ENCODE results near the gene CTCFL.
"Not testable (repeated sequence)": the region's sequence is repeated elsewhere in the genome, so short reads cannot be mapped to it uniquely, and the experiment has no call there.

Gene CTCFL

GRCh38 chr20:57495978-57496377, 29.0 kb downstream of the CTCFL start:
- Histone ChIP-seq H3K36me3 (ENCODE audit: control insufficient read depth, insufficient read depth, low read length) (no peaks in the 10 kb centered on the region), H3K4me3 (ENCODE audit: low read length) (no peak overlapping the region), H3K27ac (ENCODE audit: low read length) (no peak overlapping the region), H3K4me1 (ENCODE audit: control insufficient read depth, insufficient read depth, low read length) (0 out of 2 replicates have a peak, but pooled peaks cover 2% of the 10 kb centered on the region), H3K9me3 (ENCODE audit: control insufficient read depth, insufficient read depth, low read length) (no peaks in the 10 kb centered on the region), H3K27me3 (ENCODE audit: control insufficient read depth, insufficient read depth, low read length) (no peaks in the 10 kb centered on the region)
- no peak for DNase-seq (ENCODE audit: low read depth, low spot score)
- no CpG with 5 or more reads among the region's 11 CpGs for WGBS (ENCODE audit: insufficient coverage, insufficient read length)

GRCh38 chr20:57493091-57493615, 31.8 kb downstream of the CTCFL start:
- H3K27ac ChIP-seq (ENCODE audit: low read length) = no peak overlapping the region
- H3K27me3 ChIP-seq (ENCODE audit: control insufficient read depth, insufficient read depth, low read length) = no peaks in the 10 kb centered on the region
- no peak for DNase-seq (ENCODE audit: low read depth, low spot score)
- H3K4me1 ChIP-seq (ENCODE audit: control insufficient read depth, insufficient read depth, low read length) = no peaks in the 10 kb centered on the region
- WGBS (ENCODE audit: insufficient coverage, insufficient read length) = no CpG with 5 or more reads among the region's 10 CpGs
- no peak overlapping the region for H3K4me3 ChIP-seq (ENCODE audit: low read length)
- no peaks in the 10 kb centered on the region for H3K36me3 ChIP-seq (ENCODE audit: control insufficient read depth, insufficient read depth, low read length)
- H3K9me3 ChIP-seq (ENCODE audit: control insufficient read depth, insufficient read depth, low read length) = no peaks in the 10 kb centered on the region

DNA sequence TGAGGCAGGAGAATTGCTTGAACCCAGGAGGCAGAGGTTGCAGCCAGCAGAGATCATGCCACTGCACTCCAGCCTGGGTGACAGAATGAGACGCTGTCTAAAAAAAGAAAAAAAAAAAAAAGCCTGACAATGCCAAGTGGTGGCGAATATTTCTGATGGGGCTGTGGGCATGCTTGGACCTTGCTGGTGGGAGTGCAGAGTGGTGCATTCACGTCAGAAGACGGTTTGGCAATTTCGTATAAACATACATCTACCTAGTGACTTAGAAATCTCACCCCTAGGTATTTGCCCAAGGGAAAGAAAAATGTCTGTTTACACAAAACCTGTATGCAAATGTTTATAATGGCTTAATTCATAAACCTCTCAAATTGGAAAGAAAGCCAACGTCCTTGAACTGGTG, 33.6 kb downstream of the CTCFL start:
- no peaks in the 10 kb centered on the region for H3K9me3 ChIP-seq (ENCODE audit: control insufficient read depth, insufficient read depth, low read length)
- no peak overlapping the region for H3K4me3 ChIP-seq (ENCODE audit: low read length)
- H3K36me3 ChIP-seq (ENCODE audit: control insufficient read depth, insufficient read depth, low read length) = no peaks in the 10 kb centered on the region
- DNase-seq (ENCODE audit: low read depth, low spot score) = no peak
- H3K27me3 ChIP-seq (ENCODE audit: control insufficient read depth, insufficient read depth, low read length) = no peaks in the 10 kb centered on the region
- no peak overlapping the region for H3K27ac ChIP-seq (ENCODE audit: low read length)
- no peaks in the 10 kb centered on the region for H3K4me1 ChIP-seq (ENCODE audit: control insufficient read depth, insufficient read depth, low read length)
- WGBS (ENCODE audit: insufficient coverage, insufficient read length) = no CpG with 5 or more reads among the region's 6 CpGs

GRCh38 chr20:57488277-57488676, 36.7 kb downstream of the CTCFL start:
- not testable (repeated sequence) for H3K4me3 ChIP-seq (ENCODE audit: low read length); DNase-seq (ENCODE audit: low read depth, low spot score); H3K36me3 ChIP-seq (ENCODE audit: control insufficient read depth, insufficient read depth, low read length); H3K27ac ChIP-seq (ENCODE audit: low read length); H3K4me1 ChIP-seq (ENCODE audit: control insufficient read depth, insufficient read depth, low read length); H3K27me3 ChIP-seq (ENCODE audit: control insufficient read depth, insufficient read depth, low read length); H3K9me3 ChIP-seq (ENCODE audit: control insufficient read depth, insufficient read depth, low read length)
- 100% methylated on average over 1 of the region's 5 CpGs for WGBS (ENCODE audit: insufficient coverage, insufficient read length)

GRCh38 chr20:57485770-57486169, 39.2 kb downstream of the CTCFL start:
- no peak for DNase-seq (ENCODE audit: low read depth, low spot score)
- peaks cover 8% of the 10 kb centered on the region for H3K4me1 ChIP-seq (ENCODE audit: control insufficient read depth, insufficient read depth, low read length)
- H3K4me3 ChIP-seq (ENCODE audit: low read length) = no peak overlapping the region
- no peaks in the 10 kb centered on the region for H3K9me3 ChIP-seq (ENCODE audit: control insufficient read depth, insufficient read depth, low read length)
- no peaks in the 10 kb centered on the region for H3K36me3 ChIP-seq (ENCODE audit: control insufficient read depth, insufficient read depth, low read length)
- no CpG with 5 or more reads among the region's 1 CpG for WGBS (ENCODE audit: insufficient coverage, insufficient read length)
- H3K27me3 ChIP-seq (ENCODE audit: control insufficient read depth, insufficient read depth, low read length) = no peaks in the 10 kb centered on the region
- no peak overlapping the region for H3K27ac ChIP-seq (ENCODE audit: low read length)

DNA sequence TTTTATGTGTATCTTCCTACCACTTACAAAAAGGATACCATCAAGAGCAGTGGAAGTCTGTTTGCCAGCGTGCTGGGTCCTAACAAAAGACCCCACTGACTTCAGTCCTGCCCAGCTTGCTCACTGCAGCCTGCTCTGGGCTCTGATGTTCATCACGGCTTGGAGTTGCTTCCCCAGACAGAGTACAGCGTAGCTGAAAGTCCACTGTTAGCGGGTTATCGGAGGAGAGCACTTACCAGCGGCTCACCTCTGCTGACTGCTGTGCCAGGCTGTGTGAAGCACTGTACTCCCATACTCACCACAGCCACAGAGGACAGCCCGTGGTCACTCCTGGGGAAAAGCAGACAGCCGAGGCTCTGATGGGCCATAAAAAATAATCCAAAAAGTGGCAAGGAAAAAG, 40.2 kb downstream of the CTCFL start:
- H3K4me1 ChIP-seq (ENCODE audit: control insufficient read depth, insufficient read depth, low read length) = peaks cover 9% of the 10 kb centered on the region
- H3K9me3 ChIP-seq (ENCODE audit: control insufficient read depth, insufficient read depth, low read length) = no peaks in the 10 kb centered on the region
- no CpG with 5 or more reads among the region's 8 CpGs for WGBS (ENCODE audit: insufficient coverage, insufficient read length)
- H3K36me3 ChIP-seq (ENCODE audit: control insufficient read depth, insufficient read depth, low read length) = no peaks in the 10 kb centered on the region
- H3K27me3 ChIP-seq (ENCODE audit: control insufficient read depth, insufficient read depth, low read length) = no peaks in the 10 kb centered on the region
- no peak overlapping the region for H3K4me3 ChIP-seq (ENCODE audit: low read length)
- no peak for DNase-seq (ENCODE audit: low read depth, low spot score)
- no peak overlapping the region for H3K27ac ChIP-seq (ENCODE audit: low read length)

GRCh38 chr20:57483287-57484050, 41.5 kb downstream of the CTCFL start:
- no CpG with 5 or more reads among the region's 19 CpGs for WGBS (ENCODE audit: insufficient coverage, insufficient read length)
- Histone ChIP-seq H3K27me3 (ENCODE audit: control insufficient read depth, insufficient read depth, low read length) (no peaks in the 10 kb centered on the region), H3K4me1 (ENCODE audit: control insufficient read depth, insufficient read depth, low read length) (peaks cover 9% of the 10 kb centered on the region), H3K9me3 (ENCODE audit: control insufficient read depth, insufficient read depth, low read length) (no peaks in the 10 kb centered on the region), H3K4me3 (ENCODE audit: low read length) (no peak overlapping the region), H3K36me3 (ENCODE audit: control insufficient read depth, insufficient read depth, low read length) (no peaks in the 10 kb centered on the region), H3K27ac (ENCODE audit: low read length) (no peak overlapping the region)
- DNase-seq (ENCODE audit: low read depth, low spot score) = no peak

GRCh38 chr20:57482796-57483195, 42.1 kb downstream of the CTCFL start:
- DNase-seq (ENCODE audit: low read depth, low spot score) = no peak
- WGBS (ENCODE audit: insufficient coverage, insufficient read length) = no CpG with 5 or more reads among the region's 6 CpGs
- peaks cover 9% of the 10 kb centered on the region for H3K4me1 ChIP-seq (ENCODE audit: control insufficient read depth, insufficient read depth, low read length)
- no peak overlapping the region for H3K27ac ChIP-seq (ENCODE audit: low read length)
- no peaks in the 10 kb centered on the region for H3K9me3 ChIP-seq (ENCODE audit: control insufficient read depth, insufficient read depth, low read length)
- H3K27me3 ChIP-seq (ENCODE audit: control insufficient read depth, insufficient read depth, low read length) = no peaks in the 10 kb centered on the region
- no peak overlapping the region for H3K4me3 ChIP-seq (ENCODE audit: low read length)
- H3K36me3 ChIP-seq (ENCODE audit: control insufficient read depth, insufficient read depth, low read length) = no peaks in the 10 kb centered on the region

GRCh38 chr20:57482148-57482547, 42.8 kb downstream of the CTCFL start:
- Histone ChIP-seq H3K36me3 (ENCODE audit: control insufficient read depth, insufficient read depth, low read length) (no peaks in the 10 kb centered on the region), H3K27ac (ENCODE audit: low read length) (no peak overlapping the region), H3K4me3 (ENCODE audit: low read length) (no peak overlapping the region), H3K9me3 (ENCODE audit: control insufficient read depth, insufficient read depth, low read length) (no peaks in the 10 kb centered on the region), H3K4me1 (ENCODE audit: control insufficient read depth, insufficient read depth, low read length) (peaks cover 9% of the 10 kb centered on the region), H3K27me3 (ENCODE audit: control insufficient read depth, insufficient read depth, low read length) (no peaks in the 10 kb centered on the region)
- no CpG with 5 or more reads among the region's 11 CpGs for WGBS (ENCODE audit: insufficient coverage, insufficient read length)
- DNase-seq (ENCODE audit: low read depth, low spot score) = no peak

- Histone ChIP-seq H3K27ac (ENCODE audit: low read length) (no peak overlapping the region), H3K4me1 (ENCODE audit: control insufficient read depth, insufficient read depth, low read length) (peaks cover 9% of the 10 kb centered on the region)
- no CpG with 5 or more reads among the region's 9 CpGs for WGBS (ENCODE audit: insufficient coverage, insufficient read length)
Measured at GRCh38 chr20:57481281-57481711, 43.6 kb downstream of the CTCFL start.

More at GRCh38 chr20:57481281-57481711, 43.6 kb downstream of the CTCFL start:
- Histone ChIP-seq H3K27me3 (ENCODE audit: control insufficient read depth, insufficient read depth, low read length) (no peaks in the 10 kb centered on the region), H3K36me3 (ENCODE audit: control insufficient read depth, insufficient read depth, low read length) (no peaks in the 10 kb centered on the region), H3K4me3 (ENCODE audit: low read length) (no peak overlapping the region), H3K9me3 (ENCODE audit: control insufficient read depth, insufficient read depth, low read length) (no peaks in the 10 kb centered on the region)
- DNase-seq (ENCODE audit: low read depth, low spot score) = no peak

Data from iPS DF 6.9 (cell line).